Endothelial cell of umbilical vein (primary cell): Measurements from ENCODE around the gene XPO5. TPM values are rescaled to one million over a fixed set of nuclear protein-coding genes. Genes with fewer than 3 reads are reported as not detected.

ENCODE experiments used
- BruUV-seq: library from RNA; stranded (reverse); fragments of 400-500 nt; replicated peaks from 2 replicates; lab custom pipeline; 2021; lab: Mats Ljungman, UMichigan
- CTCF ChIA-PET: fragments of 300-600, 350-600 bp; sonication (Branson Sonifier 250); formaldehyde crosslinking; loops from one replicate; lab custom pipeline; 2021; ENCODE audit warnings: antibody characterized with exemption, inconsistent platforms; lab: Charles Lee
- POLR2A ChIA-PET: fragments of 300-600, 350-600 bp; sonication (Branson Sonifier 250); formaldehyde crosslinking; loops from one replicate; lab custom pipeline; 2021; ENCODE audit warnings: antibody characterized with exemption, inconsistent platforms; lab: Charles Lee
- DNase-seq: peaks from one replicate; pipeline ENCODE4 v3.0.0-alpha.2; 2011; ENCODE audit warnings: low read depth, low spot score
- FAIRE-seq: peaks from 2 replicates; lab custom pipeline; 2011; peaks lifted over from hg19 to GRCh38; lab: Jason Lieb, UNC
- H2AFZ ChIP-seq: 2 replicates; pipeline ENCODE4 v1.6.0; 2012; ENCODE audit warnings: low read depth, low read length, control low read depth, inconsistent platforms
- H3K27ac ChIP-seq: 2 replicates; pipeline ENCODE4 v1.5.1; 2011; ENCODE audit warnings: low read depth, mild to moderate bottlenecking, control low read depth, low read length, moderate library complexity; ENCODE audit not compliant: insufficient read depth
- H3K27me3 ChIP-seq, 2 experiments: 2 replicates each; pipeline versions ENCODE4 v1.6.0 to v1.6.1; 2011; ENCODE audit warnings: low read length in 2 of 2, mixed read lengths in 1 of 2; ENCODE audit not compliant: control insufficient read depth in 2 of 2, insufficient read depth in 2 of 2
- H3K36me3 ChIP-seq, 2 experiments: 2 replicates in 1 of 2; 3 replicates in 1 of 2; pipeline ENCODE4 v1.5.1; 2011; ENCODE audit warnings: low read length in 2 of 2, mild to moderate bottlenecking in 1 of 2, moderate library complexity in 1 of 2; ENCODE audit not compliant: control insufficient read depth in 2 of 2, insufficient read depth in 2 of 2; ENCODE audit errors: extremely low read depth in 1 of 2
- H3K4me1 ChIP-seq: 3 replicates; pipeline ENCODE4 v1.5.1; 2011; ENCODE audit warnings: mild to moderate bottlenecking, low read length; ENCODE audit not compliant: control insufficient read depth, insufficient read depth; ENCODE audit errors: extremely low read depth
- H3K4me2 ChIP-seq: 2 replicates; pipeline ENCODE4 v1.6.1; 2011; ENCODE audit warnings: low read length, control low read depth, mixed read lengths; ENCODE audit not compliant: insufficient read depth
- H3K4me3 ChIP-seq, 3 experiments: fragments of 200-600 bp in 1 of 3; sonication (generic), shearing (Covaris generic) in 1 of 3; replicated peaks in 1 of 3; 2 replicates each; pipeline ENCODE4 v1.5.1; 2011 to 2016; ENCODE audit warnings: control low read depth in 3 of 3, low read length in 3 of 3, mild to moderate bottlenecking in 2 of 3, inconsistent platforms in 1 of 3, low read depth in 1 of 3, moderate library complexity in 1 of 3; ENCODE audit not compliant: insufficient read depth in 1 of 3
- H3K79me2 ChIP-seq: 2 replicates; pipeline ENCODE4 v1.6.0; 2012; ENCODE audit warnings: low read length, inconsistent platforms; ENCODE audit not compliant: control insufficient read depth, insufficient read depth
- H3K9ac ChIP-seq: replicated peaks from 2 replicates; pipeline ENCODE3; 2011; ENCODE audit warnings: low read length, control low read depth; ENCODE audit not compliant: insufficient read depth; ENCODE audit errors: extremely low read depth
- H3K9me1 ChIP-seq: replicated peaks from 3 replicates; pipeline ENCODE4 v1.6.0; 2011; ENCODE audit warnings: mild to moderate bottlenecking, low read length; ENCODE audit not compliant: control insufficient read depth, insufficient read depth; ENCODE audit errors: extremely low read depth
- H3K9me3 ChIP-seq: replicated peaks from 2 replicates; pipeline ENCODE4 v1.5.1; 2012; ENCODE audit warnings: low read length, inconsistent platforms; ENCODE audit not compliant: control insufficient read depth, insufficient read depth
- H4K20me1 ChIP-seq: replicated peaks from 2 replicates; pipeline ENCODE3; 2011; ENCODE audit warnings: mild to moderate bottlenecking, low read length; ENCODE audit not compliant: control insufficient read depth, insufficient read depth; ENCODE audit errors: extremely low read depth
- EZH2 ChIP-seq: IDR thresholded peaks from 2 replicates; pipeline ENCODE4 v1.6.1; 2012; ENCODE audit warnings: borderline replicate concordance, low read depth, mild to moderate bottlenecking, moderate library complexity, low read length, inconsistent platforms; ENCODE audit not compliant: severe bottlenecking
- FOS ChIP-seq: IDR thresholded peaks from 2 replicates; pipeline ENCODE4 v1.6.1; 2011; ENCODE audit warnings: mild to moderate bottlenecking, low read length, moderate library complexity, borderline replicate concordance; ENCODE audit not compliant: insufficient read depth
- GATA2 ChIP-seq: IDR thresholded peaks from 2 replicates; pipeline ENCODE4 v1.7.0; 2011; ENCODE audit warnings: low read depth, mild to moderate bottlenecking, moderate library complexity, mixed read lengths, low read length; ENCODE audit not compliant: insufficient read length, insufficient read depth
- JUN ChIP-seq: IDR thresholded peaks from 2 replicates; pipeline ENCODE4 v1.6.1; 2011; ENCODE audit warnings: borderline replicate concordance, low read depth; ENCODE audit not compliant: insufficient read length, insufficient read depth
- MAX ChIP-seq: IDR thresholded peaks from 2 replicates; pipeline ENCODE4 v1.6.1; 2011; ENCODE audit not compliant: insufficient read depth, insufficient read length
- MYC ChIP-seq: IDR thresholded peaks from one replicate; pipeline ENCODE4 v1.6.1; 2011; ENCODE audit warnings: mild to moderate bottlenecking, low read depth, low read length
- POLR2A ChIP-seq: IDR thresholded peaks from 2 replicates; pipeline ENCODE4 v1.6.1; 2012; ENCODE audit warnings: low read depth, mild to moderate bottlenecking, control low read depth, low read length
- POLR2AphosphoS5 ChIP-seq: IDR thresholded peaks from 2 replicates; pipeline ENCODE4 v1.6.1; 2012; ENCODE audit warnings: low read depth, mild to moderate bottlenecking, control low read depth, low read length, moderate library complexity; ENCODE audit not compliant: insufficient read depth
- dilution Hi-C: fragments of 300-500 bp; cut with MboI; formaldehyde crosslinking; loops from one replicate; pipeline ENCODE4 v1.15.0; 2019; ENCODE audit warnings: low sequenced_read_pairs; ENCODE audit not compliant: extremely low pct_ligation_motif_present
- intact Hi-C: fragments of 100-400 bp; cut with micrococcal nuclease; formaldehyde crosslinking; loops from one replicate; pipeline ENCODE4 v1.10.0; 2022
- polyA plus RNA-seq, 4 experiments: library from polyadenylated mRNA; depleted of rRNA in 3 of 4; stranded (reverse) in 3 of 4; unstranded in 1 of 4; fragments of >200 nt; gene quantifications; 2 replicates each; pipeline versions ENCODE4 v1.2.1 to v1.2.3, GENCODE V29; 2011 to 2012; ENCODE audit warnings: missing spikeins in 1 of 4
- total RNA-seq: library from RNA; stranded (reverse); gene quantifications from 2 replicates; pipeline ENCODE4 v1.2.3, GENCODE V29; 2021
- TF ChIP-seq, protein P1 (sequence below), 2 donors: IDR thresholded peaks; 1 replicate in 1 of 2; 2 replicates in 1 of 2; pipeline ENCODE4 v1.5.1; 2011; ENCODE audit warnings: low read length in 2 of 2, mild to moderate bottlenecking in 2 of 2, moderate library complexity in 2 of 2, control low read depth in 1 of 2, inconsistent platforms in 1 of 2, low read depth in 1 of 2; ENCODE audit not compliant: insufficient read depth in 1 of 2; ENCODE audit errors: extremely low read depth in 1 of 2

Gene XPO5
- total and polyA plus RNA-seq, 2 donors (not counting 3 experiments of a cell fraction or from before 2014, with no cell fraction given), result 28.4 to 50.0 TPM

DNA sequence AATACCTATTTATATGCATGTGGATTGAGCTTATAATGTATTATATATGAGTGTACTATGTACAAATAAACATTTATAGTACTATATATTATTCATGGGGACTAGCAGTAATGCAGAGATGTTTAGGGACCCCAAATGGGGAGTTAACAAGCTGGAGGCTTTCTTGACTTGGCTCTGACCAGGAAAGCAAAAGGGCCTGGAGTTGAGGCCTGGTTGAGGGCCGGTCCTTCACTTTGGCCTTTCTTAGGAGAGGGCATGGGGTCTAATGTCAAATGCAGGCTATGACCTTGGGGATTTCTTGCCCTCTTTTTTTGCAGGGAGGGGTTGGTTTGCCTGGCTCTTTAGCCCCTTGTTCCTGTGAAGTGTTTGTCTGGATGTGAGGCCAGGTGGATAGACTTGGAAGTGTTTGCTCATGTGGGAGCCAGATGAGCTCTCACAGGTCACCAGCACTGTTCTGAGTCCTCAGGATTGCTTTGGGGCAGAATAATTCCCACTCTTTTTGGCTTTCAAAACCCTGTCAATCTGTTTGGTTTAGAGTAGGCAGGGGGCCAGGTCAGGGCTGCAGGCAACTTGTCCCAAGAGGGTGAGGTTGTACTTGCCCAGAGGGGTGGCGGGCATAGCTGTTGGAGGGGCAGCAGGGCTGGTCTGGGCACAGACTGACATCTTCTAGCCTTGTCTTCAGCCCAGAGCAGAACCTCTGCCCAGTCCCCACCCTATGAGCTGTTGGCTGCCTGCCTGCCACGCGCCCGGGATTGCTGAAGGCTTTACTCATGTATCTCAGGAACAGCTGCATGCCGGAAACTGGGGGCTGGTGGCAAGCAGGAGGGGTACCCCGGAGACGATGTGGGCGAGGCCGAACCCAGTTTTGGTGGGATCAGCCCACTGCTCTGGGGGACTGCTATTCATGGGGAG lies 83.8 kb downstream of the XPO5 start:
- dilution Hi-C loops, result no loop called here
- FAIRE-seq, result peak; percentile 4
- intact Hi-C loops, result no loop called here
- H3K9me1 ChIP-seq, result no peaks in the 10 kb centered on the region
- peaks cover 12% of the 10 kb centered on the region for H3K4me1 ChIP-seq
- BruUV-seq, result no TSS peak
- H3K27ac ChIP-seq, result no peak overlapping the region
- peaks cover 0 to 5% of the 10 kb centered on the region in 2 experiments for H3K36me3 ChIP-seq
- no peak overlapping the region for H3K4me2 ChIP-seq
- DNase-seq, result peak; percentile 50
- CTCF ChIA-PET, result interaction anchor here (0.7 to 19.0 kb wide), 7 partner anchors 11 to 263 kb away, joined by 3 to 289 read pairs (median 6); partner anchors contain the start of genes ABCC10, DLK2, DNPH1 and LRRC73
- no peak overlapping the region for H3K9ac ChIP-seq
- H2AFZ ChIP-seq, result no peak overlapping the region
- no peaks in the 10 kb centered on the region for H4K20me1 ChIP-seq
- POLR2A ChIA-PET, result interaction anchor here (1.3 kb wide), 1 partner anchor 14 kb away, joined by 4 read pairs; the partner anchor contains the start of gene TJAP1
- no peaks in the 10 kb centered on the region for H3K27me3 ChIP-seq
- no peaks in the 10 kb centered on the region for H3K9me3 ChIP-seq
- no peak for TF ChIP-seq GATA2
- TF ChIP-seq, protein P1, sequence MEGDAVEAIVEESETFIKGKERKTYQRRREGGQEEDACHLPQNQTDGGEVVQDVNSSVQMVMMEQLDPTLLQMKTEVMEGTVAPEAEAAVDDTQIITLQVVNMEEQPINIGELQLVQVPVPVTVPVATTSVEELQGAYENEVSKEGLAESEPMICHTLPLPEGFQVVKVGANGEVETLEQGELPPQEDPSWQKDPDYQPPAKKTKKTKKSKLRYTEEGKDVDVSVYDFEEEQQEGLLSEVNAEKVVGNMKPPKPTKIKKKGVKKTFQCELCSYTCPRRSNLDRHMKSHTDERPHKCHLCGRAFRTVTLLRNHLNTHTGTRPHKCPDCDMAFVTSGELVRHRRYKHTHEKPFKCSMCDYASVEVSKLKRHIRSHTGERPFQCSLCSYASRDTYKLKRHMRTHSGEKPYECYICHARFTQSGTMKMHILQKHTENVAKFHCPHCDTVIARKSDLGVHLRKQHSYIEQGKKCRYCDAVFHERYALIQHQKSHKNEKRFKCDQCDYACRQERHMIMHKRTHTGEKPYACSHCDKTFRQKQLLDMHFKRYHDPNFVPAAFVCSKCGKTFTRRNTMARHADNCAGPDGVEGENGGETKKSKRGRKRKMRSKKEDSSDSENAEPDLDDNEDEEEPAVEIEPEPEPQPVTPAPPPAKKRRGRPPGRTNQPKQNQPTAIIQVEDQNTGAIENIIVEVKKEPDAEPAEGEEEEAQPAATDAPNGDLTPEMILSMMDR (IDR thresholded peaks at IDR 0.05; ENCODE audit: extremely low read depth in 1 of 2, insufficient read depth in 1 of 2, low read depth in 1 of 2, low read length in 2 of 2), result no peak
- TF ChIP-seq MAX, result no peak
- no peak for TF ChIP-seq JUN
- TF ChIP-seq MYC, result no peak
- TF ChIP-seq EZH2, result no peak
- TF ChIP-seq POLR2A, result no peak
- no peak for TF ChIP-seq FOS
- TF ChIP-seq POLR2AphosphoS5, result no peak
- no peak overlapping the region for H3K4me3 ChIP-seq
- no peaks in the 10 kb centered on the region for H3K79me2 ChIP-seq
